ENCODE data around the gene SDCCAG8. TPM values are rescaled to one million over a fixed set of nuclear protein-coding genes. Genes with fewer than 3 reads are reported as not detected.
A peak's percentile ranks its signal among the peaks of the same experiment; 100 is the strongest.

Gene SDCCAG8
- total and polyA plus RNA-seq, 2 of the 8 experiments (the other 6 are each of a cell fraction or from before 2014, with no cell fraction given), result 15.6 to 21.0 TPM

GRCh38 chr1:243542739-243543415, 287.0 kb downstream of the SDCCAG8 start:
- Histone ChIP-seq H3K9me3 (ENCODE audit: insufficient read depth in 2 of 2, low read depth in 1 of 2, low read length in 1 of 2) (no peaks in the 10 kb centered on the region), H2BK12ac (ENCODE audit: low read depth, low read length) (no peak overlapping the region), H3K18ac (ENCODE audit: extremely low read depth, low read length) (no peak overlapping the region), H3K4ac (replicated peaks; ENCODE audit: insufficient read length, low read depth, low read length) (no peak overlapping the region), H3K4me1 (replicated peaks in 1 of 4; ENCODE audit: control insufficient read depth in 3 of 4, insufficient read depth in 4 of 4, low read length in 3 of 4) (no peaks in the 10 kb centered on the region), H4K91ac (replicated peaks; ENCODE audit: insufficient read length, low read length) (no peak overlapping the region), H3K4me2 (ENCODE audit: insufficient read depth in 1 of 2, low read depth in 2 of 2, low read length in 2 of 2) (no peak overlapping the region), H3K27me3 (replicated peaks in 1 of 4; ENCODE audit: control insufficient read depth in 3 of 4, extremely low read depth in 1 of 4, insufficient read depth in 3 of 4, low read length in 3 of 4) (no peaks in the 10 kb centered on the region), H4K5ac (ENCODE audit: insufficient read length, low read depth, low read length) (peak overlapping the region; percentile 24), H3K56ac (replicated peaks; ENCODE audit: insufficient read length, low read depth, low read length) (no peak overlapping the region), H3K23ac (ENCODE audit: insufficient read length) (no peak overlapping the region), H3K14ac (ENCODE audit: insufficient read length) (no peak overlapping the region), H2BK120ac (replicated peaks; ENCODE audit: low read depth, low read length) (peak overlapping the region; percentile 33), H4K8ac (ENCODE audit: extremely low read depth, insufficient read depth, low read length) (no peak overlapping the region), H3K4me3 (ENCODE audit: extremely low read depth in 1 of 4, insufficient read depth in 2 of 4, low read depth in 3 of 4, low read length in 4 of 4) (no peak overlapping the region), H2AFZ (ENCODE audit: low read length) (no peak overlapping the region), H3K36me3 (ENCODE audit: control insufficient read depth in 2 of 4, insufficient read depth in 4 of 4, low read length in 3 of 4) (no peaks in the 10 kb centered on the region), H2BK20ac (ENCODE audit: low read length) (no peak overlapping the region), H3K23me2 (ENCODE audit: low read depth, low read length) (no peaks in the 10 kb centered on the region), H2BK15ac (ENCODE audit: low read length) (0 out of 2 replicates have a peak overlapping the region, but pooled peaks have one; percentile 22), H2AK5ac (ENCODE audit: low read depth, low read length) (no peak overlapping the region), H4K20me1 (replicated peaks in 1 of 2; ENCODE audit: control insufficient read depth in 1 of 2, insufficient read depth in 2 of 2, low read length in 2 of 2) (no peaks in the 10 kb centered on the region), H3K79me1 (ENCODE audit: low read depth, low read length) (no peaks in the 10 kb centered on the region), H3K27ac (ENCODE audit: low read depth, low read length) (no peak overlapping the region), H3K79me2 (ENCODE audit: control insufficient read depth in 1 of 2, insufficient read depth in 2 of 2, low read length in 2 of 2) (no peaks in the 10 kb centered on the region), H2BK5ac (ENCODE audit: low read depth, low read length) (no peak overlapping the region), H3K9ac (replicated peaks in 1 of 4; ENCODE audit: extremely low read depth in 1 of 4, low read depth in 3 of 4, low read length in 3 of 4) (no peak overlapping the region)
- 76% methylated on average over 7 of the region's 7 CpGs; no CpG with 5 or more reads in 1 of the 2 experiments for WGBS, 2 experiments (ENCODE audit: extremely low coverage in 1 of 2, insufficient coverage in 1 of 2, insufficient read length in 1 of 2, insufficient replicate concordance in 2 of 2, low coverage in 1 of 2, low lambda C conversion rate in 2 of 2, missing lambda C conversion rate in 1 of 2)
- CTCF ChIA-PET (ENCODE audit: partially characterized antibody), result interaction anchor here (0.8 to 2.0 kb wide), 6 partner anchors 12 to 157 kb away, joined by 3 to 5 read pairs (median 3); no protein-coding TSS in a partner anchor
- DNase-seq (ENCODE audit: low read depth in 1 of 2, low spot score in 2 of 2), result no peak
- no peak for FAIRE-seq
- POLR2A ChIA-PET (ENCODE audit: partially characterized antibody), result interaction anchor here (0.6 kb wide), 1 partner anchor 91 kb away, joined by 3 read pairs; no protein-coding TSS in a partner anchor
- TF ChIP-seq JUND (IDR thresholded peaks at IDR 0.05; ENCODE audit: low read length), result peak; percentile 63; the same call in 1 of the 2 replicates
- no peak for TF ChIP-seq TAF1 (IDR thresholded peaks at IDR 0.05; ENCODE audit: low read depth, low read length)

All from H1 (cell line).